ELF-1 (cell line): Measurements from ENCODE around the gene MAGEH1.

Experiments used
- DNase-seq: peaks from one replicate; pipeline ENCODE4 v3.0.0-alpha.2; 2016; ENCODE audit warnings: low read depth, low spot score

The MAGEH1 gene

DNA sequence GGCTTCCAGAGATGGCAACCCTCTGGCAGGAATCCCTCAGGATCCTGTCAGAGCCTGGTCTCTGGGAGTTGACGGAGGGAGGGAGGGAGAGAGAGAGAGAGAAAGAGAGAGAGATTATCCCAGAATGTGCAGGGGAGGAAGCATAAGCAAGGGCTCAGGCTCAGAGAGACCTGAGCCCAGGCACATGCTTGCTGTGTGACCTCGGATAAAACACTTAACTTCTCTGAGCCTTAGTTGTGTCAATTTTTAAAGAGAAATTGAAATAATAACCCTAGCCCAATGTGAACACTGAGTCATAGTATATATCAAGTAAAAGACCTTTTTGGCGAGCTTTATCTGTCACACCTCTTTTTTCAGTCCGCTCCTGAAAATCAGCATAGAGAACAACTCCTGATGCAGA lies 38.2 kb downstream of the MAGEH1 start:
- DNase-seq, result no peak

DNA sequence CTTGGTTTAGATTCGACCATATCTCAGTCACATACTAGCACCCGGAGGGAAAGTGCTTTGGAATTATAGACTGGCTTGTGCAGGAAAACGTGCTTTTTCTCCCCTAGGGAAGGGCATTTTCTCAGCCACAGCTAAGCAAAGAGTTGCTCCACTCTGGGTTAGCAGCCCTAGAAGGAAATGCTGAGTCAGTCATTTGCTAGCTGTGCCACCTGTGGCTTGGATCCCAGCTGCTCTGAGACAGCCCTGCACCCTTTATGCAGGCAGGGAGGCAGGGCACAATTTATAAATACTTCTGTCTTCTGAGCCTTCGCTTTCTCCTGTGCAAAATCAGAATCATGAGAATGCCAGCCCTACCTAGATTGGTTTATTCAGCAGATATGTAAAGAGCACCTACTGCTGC lies 39.0 kb downstream of the MAGEH1 start:
- peak; percentile 3 for DNase-seq
